Left lung (tissue), 10 donors: Measurements from ENCODE around the gene FGF5. TPM values are rescaled to one million over a fixed set of nuclear protein-coding genes. Genes with fewer than 3 reads are reported as not detected.

Experiments used
- ATAC-seq: fragments of 200-7000 bp; cut with Tn5 transposase; one replicate; pipeline ENCODE4 v1.9.1; 2020; ENCODE audit warnings: moderate library complexity
- DNase-seq, 4 donors: peaks; one replicate each; pipeline ENCODE4 v3.0.0-alpha.2; 2013 to 2020
- H3K27ac ChIP-seq, 2 donors: fragments of 200-600 bp; sonication (generic) in 1 of 2; one replicate each; pipeline versions ENCODE4 v1.5.0 to v1.8.0; 2020 to 2021
- H3K27me3 ChIP-seq, 2 donors: fragments of 200-600 bp; sonication (generic) in 1 of 2; one replicate each; pipeline versions ENCODE4 v1.5.0 to v1.8.0; 2020 to 2021
- H3K36me3 ChIP-seq, 2 donors: fragments of 200-600 bp; sonication (generic) in 1 of 2; one replicate each; pipeline versions ENCODE4 v1.5.0 to v1.8.0; 2020 to 2021
- H3K4me1 ChIP-seq, 2 donors: fragments of 200-600 bp; one replicate each; pipeline ENCODE4 v1.8.0; 2021
- H3K4me3 ChIP-seq, 2 donors: fragments of 200-600 bp; sonication (generic) in 1 of 2; one replicate each; pipeline versions ENCODE4 v1.5.0 to v1.8.0; 2020 to 2021; ENCODE audit warnings: mild to moderate bottlenecking in 1 of 2
- H3K9me3 ChIP-seq, 2 donors: fragments of 200-600 bp; sonication (generic) in 1 of 2; one replicate each; pipeline versions ENCODE4 v1.5.0 to v1.8.0; 2020 to 2021
- CTCF ChIP-seq, 2 donors: fragments of 200-600 bp; sonication (generic) in 1 of 2; IDR thresholded peaks; one replicate each; pipeline versions ENCODE4 v1.5.0 to v1.8.0; 2021; ENCODE audit warnings: antibody characterized with exemption in 2 of 2
- intact Hi-C, 2 donors: fragments of 100-400 bp; cut with DNase I; formaldehyde crosslinking; loops; one replicate each; pipeline versions ENCODE4 v1.11.2 to v1.14.2; 2022
- polyA plus RNA-seq, 6 donors: library from polyadenylated mRNA; unstranded; fragments of 120-200 nt; gene quantifications; one replicate each; pipeline ENCODE4 v1.2.1, GENCODE V29; 2013; ENCODE audit not compliant: insufficient read length in 6 of 6
- total RNA-seq, 2 donors: library from RNA; stranded (reverse); fragmentation: NEBNext Ultra II Directional; extraction: Animal tissue kit (Norgen Biotek cat#: 25700); gene quantifications; one replicate each; pipeline ENCODE4 v1.2.1, GENCODE V29; 2021
- donor health status: DM: no; HTN: yes; CAD: no.
- donor health status: DM: no; HTN: no; CAD: no.

The FGF5 gene
- total and polyA plus RNA-seq, 8 donors: 0.03 to 0.05 (median 0.04) TPM; not detected in 5

- ATAC-seq: no peak
- peaks cover 0 to 10% of the 10 kb centered on the region in 2 donors for H3K27me3 ChIP-seq
- no peaks in the 10 kb centered on the region for H3K9me3 ChIP-seq
- DNase-seq: no peak
- no peaks in the 10 kb centered on the region for H3K36me3 ChIP-seq
- H3K4me1 ChIP-seq: peaks cover 0 to 3% of the 10 kb centered on the region in 2 donors
- TF ChIP-seq CTCF (IDR thresholded peaks at IDR 0.05): no peak
- H3K4me3 ChIP-seq: no peak overlapping the region
- intact Hi-C loops: no loop called here
- H3K27ac ChIP-seq: no peak overlapping the region
Measured at GRCh38 chr4:80305466-80305865, 39.0 kb downstream of the FGF5 start.

- no peak for TF ChIP-seq CTCF (IDR thresholded peaks at IDR 0.05)
- H3K4me3 ChIP-seq: no peak overlapping the region
- no peaks in the 10 kb centered on the region for H3K9me3 ChIP-seq
- DNase-seq: no peak
- no peak overlapping the region for H3K27ac ChIP-seq
- no peaks in the 10 kb centered on the region for H3K36me3 ChIP-seq
- peaks cover 0 to 3% of the 10 kb centered on the region in 2 donors for H3K4me1 ChIP-seq
- ATAC-seq: no peak
- H3K27me3 ChIP-seq: peaks cover 0 to 10% of the 10 kb centered on the region in 2 donors
- intact Hi-C loops: no loop called here
Measured at GRCh38 chr4:80306260-80306659, 39.8 kb downstream of the FGF5 start.

- peak; percentile 63 for ATAC-seq
Measured at GRCh38 chr4:80307183-80307735, 40.8 kb downstream of the FGF5 start.

GRCh38 chr4:80307774-80308465 is 41.5 kb downstream of the FGF5 start:
- no peak for TF ChIP-seq CTCF (IDR thresholded peaks at IDR 0.05)
- ATAC-seq (peak; percentile 93), DNase-seq (peak in 1 of 4 donors; percentile 66)
- Histone ChIP-seq H3K27ac (peak overlapping the region in 1 of 2 donors; percentile 6), H3K27me3 (peaks cover 0 to 10% of the 10 kb centered on the region in 2 donors), H3K4me3 (no peak overlapping the region), H3K4me1 (peaks cover 0 to 3% of the 10 kb centered on the region in 2 donors), H3K9me3 (no peaks in the 10 kb centered on the region), H3K36me3 (no peaks in the 10 kb centered on the region)
- intact Hi-C loops: no loop called here

More at GRCh38 chr4:80307183-80307735, 40.8 kb downstream of the FGF5 start:
- Histone ChIP-seq H3K9me3 (no peaks in the 10 kb centered on the region), H3K27me3 (peaks cover 0 to 10% of the 10 kb centered on the region in 2 donors), H3K4me3 (no peak overlapping the region), H3K27ac (peak overlapping the region in 1 of 2 donors; percentile 6), H3K36me3 (no peaks in the 10 kb centered on the region), H3K4me1 (peaks cover 0 to 3% of the 10 kb centered on the region in 2 donors)
- no peak for TF ChIP-seq CTCF (IDR thresholded peaks at IDR 0.05)
- DNase-seq: no peak
- intact Hi-C loops: no loop called here

GRCh38 chr4:80308466-80308822 is 42.0 kb downstream of the FGF5 start:
- peaks cover 0 to 3% of the 10 kb centered on the region in 2 donors for H3K4me1 ChIP-seq
- DNase-seq (no peak), ATAC-seq (no peak)
- no peak overlapping the region for H3K4me3 ChIP-seq
- no peaks in the 10 kb centered on the region for H3K36me3 ChIP-seq
- no peaks in the 10 kb centered on the region for H3K9me3 ChIP-seq
- no peak overlapping the region for H3K27ac ChIP-seq
- H3K27me3 ChIP-seq: peaks cover 0 to 10% of the 10 kb centered on the region in 2 donors
- intact Hi-C loops: no loop called here
- TF ChIP-seq CTCF (IDR thresholded peaks at IDR 0.05): no peak
